Activated naive CD8-positive, alpha-beta T cell treated with anti-CD3 and anti-CD28 coated beads, Interleukin-2, amount 50 U/mL, for 16 hours (primary cell): ENCODE results near the gene TRIOBP.

ENCODE experiments used
- DNase-seq: peaks from one replicate; pipeline ENCODE4 v3.0.0-alpha.2; 2020; ENCODE audit warnings: low read depth, low spot score

Gene TRIOBP

GRCh38 chr22:37749226-37749625 is 52.4 kb downstream of the TRIOBP start:
- no peak for DNase-seq

GRCh38 chr22:37749831-37750595 is 53.2 kb downstream of the TRIOBP start:
- DNase-seq = no peak

- no peak for DNase-seq
These were observed 53.8 kb downstream of the TRIOBP start for GRCh38 chr22:37750596-37751162.

- DNase-seq = no peak
These were observed 54.8 kb downstream of the TRIOBP start for GRCh38 chr22:37751449-37752188.

GRCh38 chr22:37752189-37753087 is 55.6 kb downstream of the TRIOBP start:
- no peak for DNase-seq

GRCh38 chr22:37753746-37754145 is 56.9 kb downstream of the TRIOBP start:
- no peak for DNase-seq

GRCh38 chr22:37757663-37758062 is 60.8 kb downstream of the TRIOBP start:
- no peak for DNase-seq

GRCh38 chr22:37758694-37759093 is 61.8 kb downstream of the TRIOBP start:
- DNase-seq = no peak

GRCh38 chr22:37759281-37759680 is 62.4 kb downstream of the TRIOBP start:
- DNase-seq = no peak

GRCh38 chr22:37760152-37760551 is 63.3 kb downstream of the TRIOBP start:
- DNase-seq = no peak

GRCh38 chr22:37762389-37762836 is 65.6 kb downstream of the TRIOBP start:
- DNase-seq = no peak

- DNase-seq = no peak
These were observed 66.2 kb downstream of the TRIOBP start for GRCh38 chr22:37763012-37763411.

GRCh38 chr22:37763652-37764051 is 66.8 kb downstream of the TRIOBP start:
- no peak for DNase-seq

- no peak for DNase-seq
These were observed 67.8 kb downstream of the TRIOBP start for GRCh38 chr22:37764622-37765021.

GRCh38 chr22:37765498-37765897 is 68.7 kb downstream of the TRIOBP start:
- DNase-seq = no peak

- no peak for DNase-seq
These were observed 69.2 kb downstream of the TRIOBP start for GRCh38 chr22:37765953-37766576.

GRCh38 chr22:37768273-37768672 is 71.4 kb downstream of the TRIOBP start:
- DNase-seq = no peak

- DNase-seq = no peak
These were observed 72.2 kb downstream of the TRIOBP start for GRCh38 chr22:37769056-37769455.

GRCh38 chr22:37771081-37771480 is 74.2 kb downstream of the TRIOBP start:
- DNase-seq = no peak

- DNase-seq = no peak
These were observed 75.0 kb downstream of the TRIOBP start for GRCh38 chr22:37771702-37772427.
